Activated naive CD4-positive, alpha-beta T cell treated with anti-CD3 and anti-CD28 coated beads, Interleukin-2, amount 10 ng/mL, durations not matched to agents 7 days and 5 days (primary cell): Measurements from ENCODE around the gene KCNJ15.

Source experiments
- CTCF ChIA-PET: fragments of 350-600 bp; sonication (Branson Sonifier 250); formaldehyde crosslinking; loops from one replicate; lab custom pipeline; 2021; ENCODE audit warnings: antibody characterized with exemption; lab: Charles Lee
- DNase-seq: peaks from one replicate; pipeline ENCODE4 v3.0.0-alpha.2; 2020
- H3K27ac Mint-ChIP-seq: one replicate; pipeline ENCODE4 v1.8.0; 2021; ENCODE audit warnings: mild to moderate bottlenecking, moderate library complexity, mixed read lengths
- H3K27me3 Mint-ChIP-seq: one replicate; pipeline ENCODE4 v1.8.0; 2021; ENCODE audit warnings: mild to moderate bottlenecking, mixed read lengths
- H3K36me3 Mint-ChIP-seq: one replicate; pipeline ENCODE4 v1.8.0; 2021; ENCODE audit warnings: mixed read lengths
- H3K4me1 Mint-ChIP-seq: one replicate; pipeline ENCODE4 v1.8.0; 2021; ENCODE audit warnings: mixed read lengths
- H3K4me3 Mint-ChIP-seq: one replicate; pipeline ENCODE4 v1.8.0; 2021; ENCODE audit warnings: mild to moderate bottlenecking, moderate library complexity, mixed read lengths
- H3K9me3 Mint-ChIP-seq: one replicate; pipeline ENCODE4 v1.8.0; 2021; ENCODE audit warnings: mixed read lengths

Gene KCNJ15

DNA sequence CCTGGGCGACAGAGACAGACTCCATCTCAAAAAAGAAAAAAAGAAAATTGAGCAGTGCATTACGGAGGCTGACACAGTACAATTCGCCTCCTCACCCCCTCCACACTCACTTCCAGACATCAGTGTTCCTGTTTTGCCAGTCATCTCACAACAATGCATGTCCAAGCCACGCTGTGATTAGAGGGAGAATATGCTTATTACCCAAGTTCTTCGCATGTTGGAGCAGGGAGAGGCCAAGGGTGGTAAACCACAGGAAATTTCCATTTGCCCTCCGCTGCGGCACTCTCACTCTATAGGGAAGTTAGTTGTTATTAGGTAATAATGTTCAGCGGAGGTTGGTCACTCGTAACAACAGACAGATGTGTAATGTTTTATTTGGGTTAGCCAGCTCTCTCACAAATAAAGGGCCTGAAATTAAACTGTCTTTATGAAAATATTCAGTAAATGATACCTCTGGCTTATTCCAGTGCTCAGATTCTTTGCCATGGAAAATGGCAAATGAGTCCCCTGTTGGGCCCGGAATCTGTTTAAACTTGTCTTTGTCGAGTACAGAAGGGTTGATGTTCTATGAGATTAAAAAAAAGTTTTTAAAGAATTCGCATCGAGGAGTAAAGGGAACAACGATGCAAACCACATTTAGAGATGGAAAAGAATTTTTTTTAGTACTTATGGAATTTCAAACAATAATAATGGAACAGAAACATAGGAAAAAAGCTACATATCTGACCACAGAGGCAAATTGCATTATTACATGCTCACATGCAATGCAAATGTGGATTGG, 33.1 kb downstream of the KCNJ15 start:
- Mint-ChIP-seq H3K27me3 (no peaks in the 10 kb centered on the region), H3K4me3 (no peak overlapping the region), H3K9me3 (no peaks in the 10 kb centered on the region), H3K4me1 (peaks cover 12% of the 10 kb centered on the region), H3K36me3 (no peaks in the 10 kb centered on the region), H3K27ac (no peak overlapping the region)
- DNase-seq = no peak
- CTCF ChIA-PET = interaction anchor here (3.3 kb wide), 1 partner anchor 62 kb away, joined by 15 read pairs; no protein-coding TSS in a partner anchor

DNA sequence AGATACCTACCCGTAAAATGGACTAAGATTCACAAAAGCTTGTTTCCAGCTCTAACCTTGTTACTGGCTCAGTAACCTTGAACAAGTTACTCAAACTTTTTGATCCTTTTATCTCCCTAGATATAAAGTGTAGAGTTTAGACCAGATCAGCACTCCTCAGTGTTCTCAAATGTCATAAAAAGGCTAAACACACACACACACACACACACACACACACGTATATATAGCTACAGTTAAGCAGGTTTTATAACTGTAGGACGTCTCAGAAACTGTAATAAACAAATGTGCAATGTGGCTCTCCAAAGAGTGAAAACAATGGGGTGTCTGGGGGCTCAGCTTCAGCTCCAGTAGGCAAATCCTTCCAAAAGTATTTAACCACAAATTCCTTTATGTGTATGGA, 34.0 kb downstream of the KCNJ15 start:
- peaks cover 19% of the 10 kb centered on the region for H3K4me1 Mint-ChIP-seq
- CTCF ChIA-PET = interaction anchor here (3.3 kb wide), 1 partner anchor 61 kb away, joined by 15 read pairs; no protein-coding TSS in a partner anchor
- no peaks in the 10 kb centered on the region for H3K36me3 Mint-ChIP-seq
- DNase-seq = no peak
- H3K9me3 Mint-ChIP-seq = no peaks in the 10 kb centered on the region
- H3K27me3 Mint-ChIP-seq = no peaks in the 10 kb centered on the region
- no peak overlapping the region for H3K27ac Mint-ChIP-seq
- H3K4me3 Mint-ChIP-seq = no peak overlapping the region

DNA sequence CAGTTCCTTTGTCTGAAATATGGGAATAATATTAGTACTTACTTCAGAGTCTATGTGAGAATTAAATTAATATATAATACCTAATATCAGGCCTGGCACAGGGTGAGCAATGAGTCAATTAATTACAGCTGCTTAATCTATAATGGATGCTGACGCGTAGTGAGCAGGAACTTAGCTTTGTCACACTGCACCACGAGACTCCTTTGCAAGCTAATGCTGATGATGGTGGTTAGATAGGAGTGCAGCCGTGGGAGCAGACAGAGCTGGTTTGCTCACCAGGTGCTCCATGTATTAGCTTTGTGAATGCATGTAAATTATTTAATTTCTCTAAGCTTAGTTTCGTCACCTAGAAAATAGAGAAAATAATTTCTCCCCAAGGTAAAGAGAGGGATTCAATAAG, 35.1 kb downstream of the KCNJ15 start:
- H3K27me3 Mint-ChIP-seq = no peaks in the 10 kb centered on the region
- no peaks in the 10 kb centered on the region for H3K36me3 Mint-ChIP-seq
- H3K4me3 Mint-ChIP-seq = no peak overlapping the region
- H3K9me3 Mint-ChIP-seq = no peaks in the 10 kb centered on the region
- no peak overlapping the region for H3K27ac Mint-ChIP-seq
- no peak for DNase-seq
- peaks cover 29% of the 10 kb centered on the region for H3K4me1 Mint-ChIP-seq
- CTCF ChIA-PET = interaction anchor here (0.6 to 3.3 kb wide), 3 partner anchors 60 to 322 kb away, joined by 3 to 15 read pairs (median 5); no protein-coding TSS in a partner anchor

DNA sequence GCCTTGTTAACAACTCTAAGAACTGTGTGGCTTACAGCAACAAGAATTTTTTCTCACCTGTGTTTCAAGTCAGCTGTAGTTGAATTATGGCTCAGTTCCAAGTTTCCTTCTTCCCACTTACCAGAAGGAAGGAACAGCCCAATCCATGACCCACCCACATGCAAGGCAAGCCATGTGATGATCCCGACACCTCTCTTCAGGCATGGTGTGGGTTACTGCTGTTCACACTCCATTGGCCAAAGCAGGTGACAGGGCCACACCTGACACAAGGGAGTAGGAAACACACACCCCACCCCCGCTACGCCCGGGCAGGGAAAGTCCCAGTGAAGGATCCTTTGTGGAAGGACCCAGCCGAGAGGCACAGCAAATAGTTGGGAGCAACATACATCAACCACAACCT, 36.3 kb downstream of the KCNJ15 start:
- Mint-ChIP-seq H3K4me3 (no peak overlapping the region), H3K4me1 (peaks cover 31% of the 10 kb centered on the region), H3K36me3 (no peaks in the 10 kb centered on the region), H3K27me3 (no peaks in the 10 kb centered on the region), H3K27ac (no peak overlapping the region), H3K9me3 (no peaks in the 10 kb centered on the region)
- CTCF ChIA-PET = interaction anchor here (1.6 kb wide), 1 partner anchor 63 kb away, joined by 5 read pairs; no protein-coding TSS in a partner anchor
- DNase-seq = no peak

DNA sequence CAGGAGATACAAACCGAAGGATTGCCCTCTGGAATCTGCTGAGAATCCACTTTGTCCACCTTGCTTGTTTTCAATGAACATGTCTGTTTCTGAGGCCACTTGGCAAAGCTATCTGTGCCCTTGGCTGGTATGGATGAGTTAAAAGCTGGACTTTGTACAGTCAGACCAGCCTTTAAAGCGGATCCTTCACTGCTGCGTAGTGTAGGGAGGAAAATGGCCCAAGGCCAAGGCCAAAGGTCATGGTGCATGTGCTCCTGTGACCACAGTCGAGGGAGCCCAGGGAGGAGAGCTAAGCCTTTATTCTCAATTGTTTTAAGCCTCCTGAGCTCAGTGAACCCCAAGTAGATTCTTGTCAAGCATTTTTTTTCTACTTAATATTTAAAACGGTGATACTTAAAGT, 37.0 kb downstream of the KCNJ15 start:
- H3K27me3 Mint-ChIP-seq = no peaks in the 10 kb centered on the region
- no peak for DNase-seq
- no peak overlapping the region for H3K4me3 Mint-ChIP-seq
- H3K27ac Mint-ChIP-seq = no peak overlapping the region
- CTCF ChIA-PET = interaction anchor here (0.8 to 1.1 kb wide), 2 partner anchors 59 to 62 kb away, joined by 3 to 4 read pairs; no protein-coding TSS in a partner anchor
- H3K9me3 Mint-ChIP-seq = no peaks in the 10 kb centered on the region
- no peaks in the 10 kb centered on the region for H3K36me3 Mint-ChIP-seq
- peaks cover 31% of the 10 kb centered on the region for H3K4me1 Mint-ChIP-seq

DNA sequence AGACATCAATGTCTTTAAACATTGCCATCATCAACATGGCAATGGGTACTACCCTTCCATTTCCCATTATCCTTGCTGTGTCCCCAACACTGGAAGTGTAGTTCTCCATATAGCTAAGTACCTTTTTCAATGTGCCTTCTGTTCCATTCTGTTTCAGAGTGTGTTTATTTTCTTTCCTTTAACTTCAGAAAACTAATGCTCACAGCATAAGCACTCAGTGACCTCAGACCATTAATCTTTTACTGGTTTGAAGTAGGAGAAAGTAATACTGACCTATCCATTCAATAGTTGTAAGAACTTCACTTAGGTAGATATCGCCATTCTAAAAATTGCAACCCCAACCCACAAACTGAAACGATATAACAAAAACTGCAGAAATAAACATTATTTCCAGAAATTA, 37.8 kb downstream of the KCNJ15 start:
- Mint-ChIP-seq H3K27ac (no peak overlapping the region), H3K9me3 (no peaks in the 10 kb centered on the region)

DNA sequence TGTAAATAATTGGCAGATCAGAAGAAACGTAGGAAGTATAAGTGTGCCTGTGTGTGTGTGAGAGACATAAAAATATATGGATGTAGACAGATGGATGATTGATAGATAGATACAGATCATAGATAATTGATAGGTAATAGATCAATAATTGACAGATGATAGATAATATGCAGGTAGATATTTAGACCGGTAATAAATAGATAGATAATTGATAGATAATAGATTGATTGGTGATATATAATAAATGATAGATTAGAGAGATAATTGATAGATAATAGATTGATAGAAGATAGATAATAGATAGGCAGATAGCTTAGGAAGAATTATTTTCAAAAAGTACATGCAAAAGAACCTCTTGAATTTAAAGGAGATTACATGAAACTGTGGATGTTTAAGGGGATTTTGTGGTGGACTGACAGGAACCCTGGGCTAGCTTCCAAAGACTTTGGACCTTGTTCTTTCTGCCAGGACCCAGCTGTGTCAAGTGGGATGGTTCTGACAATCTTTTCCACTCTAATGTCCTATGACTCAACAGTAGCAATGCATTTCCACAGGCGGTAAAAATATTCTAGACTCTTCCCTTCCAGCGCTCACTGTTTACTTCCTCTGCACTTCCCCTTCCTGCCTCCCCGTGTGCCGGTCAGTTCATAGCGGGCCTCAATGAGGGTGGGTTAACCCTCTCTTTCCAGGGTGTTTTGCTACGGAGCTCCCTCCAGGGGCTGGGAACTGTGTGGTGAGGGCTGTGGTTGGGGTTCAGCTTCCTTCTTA, 39.4 kb downstream of the KCNJ15 start:
- CTCF ChIA-PET = interaction anchor here (0.8 to 1.6 kb wide), 2 partner anchors 19 to 56 kb away, joined by 3 to 5 read pairs; no protein-coding TSS in a partner anchor
- Mint-ChIP-seq H3K27me3 (no peaks in the 10 kb centered on the region), H3K9me3 (no peaks in the 10 kb centered on the region), H3K4me1 (peaks cover 53% of the 10 kb centered on the region), H3K27ac (no peak overlapping the region), H3K36me3 (no peaks in the 10 kb centered on the region), H3K4me3 (no peak overlapping the region)
- DNase-seq = no peak

More for the DNA sequence above, 37.8 kb downstream of the KCNJ15 start:
- H3K4me1 Mint-ChIP-seq = peaks cover 37% of the 10 kb centered on the region
- no peak for DNase-seq
- CTCF ChIA-PET = interaction anchor here (1.1 kb wide), 1 partner anchor 61 kb away, joined by 4 read pairs; no protein-coding TSS in a partner anchor
- no peak overlapping the region for H3K4me3 Mint-ChIP-seq
- H3K27me3 Mint-ChIP-seq = no peaks in the 10 kb centered on the region
- H3K36me3 Mint-ChIP-seq = no peaks in the 10 kb centered on the region

DNA sequence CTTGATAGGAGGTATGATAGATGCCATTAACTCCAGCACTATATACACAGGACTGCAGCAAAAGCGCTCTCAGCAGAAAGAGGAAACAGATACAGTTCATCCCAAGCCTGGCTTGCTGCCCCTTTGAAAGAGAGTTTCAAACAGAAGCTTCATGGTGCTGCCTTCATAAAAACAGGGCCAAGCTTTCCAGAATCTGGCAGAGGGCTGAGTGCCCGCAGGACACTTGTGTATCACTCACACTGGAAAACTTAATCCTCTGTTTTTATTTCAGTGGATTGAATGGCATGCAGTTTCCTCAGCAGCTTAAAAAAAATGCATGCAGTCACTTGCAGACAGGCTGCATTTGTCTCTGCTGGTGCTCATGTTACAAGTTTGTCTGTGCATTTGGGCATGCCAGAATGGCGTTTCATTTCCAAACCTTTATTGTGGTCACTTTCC, 40.4 kb downstream of the KCNJ15 start:
- no peak for DNase-seq
- no peak overlapping the region for H3K4me3 Mint-ChIP-seq

DNA sequence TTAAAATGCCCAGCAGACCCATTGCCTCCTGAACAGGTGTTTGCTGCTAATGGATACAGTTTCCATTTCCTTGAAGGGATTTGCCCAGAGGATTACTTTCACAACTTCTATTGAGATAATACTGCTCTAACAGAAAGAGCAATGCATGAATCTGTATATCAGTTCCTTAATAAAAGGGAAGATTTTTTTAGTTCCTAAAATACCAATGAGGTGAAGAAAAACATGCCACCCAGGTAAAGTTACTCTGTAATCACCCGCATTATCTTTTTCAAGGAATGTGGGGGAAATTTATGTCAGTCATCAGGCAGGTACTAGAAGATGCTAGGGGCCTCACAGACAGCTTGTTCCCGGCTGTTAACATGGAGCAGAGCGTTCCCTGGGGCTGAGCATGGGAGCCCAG, 41.1 kb downstream of the KCNJ15 start:
- no peak for DNase-seq
- no peak overlapping the region for H3K4me3 Mint-ChIP-seq
- CTCF ChIA-PET = no interaction called here
- H3K9me3 Mint-ChIP-seq = no peaks in the 10 kb centered on the region
- no peak overlapping the region for H3K27ac Mint-ChIP-seq
- no peaks in the 10 kb centered on the region for H3K36me3 Mint-ChIP-seq
- H3K27me3 Mint-ChIP-seq = no peaks in the 10 kb centered on the region
- peaks cover 62% of the 10 kb centered on the region for H3K4me1 Mint-ChIP-seq

More for the DNA sequence above, 40.4 kb downstream of the KCNJ15 start:
- no peaks in the 10 kb centered on the region for H3K27me3 Mint-ChIP-seq
- no peak overlapping the region for H3K27ac Mint-ChIP-seq
- H3K36me3 Mint-ChIP-seq = no peaks in the 10 kb centered on the region
- CTCF ChIA-PET = interaction anchor here (1.6 kb wide), 1 partner anchor 55 kb away, joined by 5 read pairs; no protein-coding TSS in a partner anchor
- H3K4me1 Mint-ChIP-seq = peaks cover 62% of the 10 kb centered on the region
- H3K9me3 Mint-ChIP-seq = no peaks in the 10 kb centered on the region

DNA sequence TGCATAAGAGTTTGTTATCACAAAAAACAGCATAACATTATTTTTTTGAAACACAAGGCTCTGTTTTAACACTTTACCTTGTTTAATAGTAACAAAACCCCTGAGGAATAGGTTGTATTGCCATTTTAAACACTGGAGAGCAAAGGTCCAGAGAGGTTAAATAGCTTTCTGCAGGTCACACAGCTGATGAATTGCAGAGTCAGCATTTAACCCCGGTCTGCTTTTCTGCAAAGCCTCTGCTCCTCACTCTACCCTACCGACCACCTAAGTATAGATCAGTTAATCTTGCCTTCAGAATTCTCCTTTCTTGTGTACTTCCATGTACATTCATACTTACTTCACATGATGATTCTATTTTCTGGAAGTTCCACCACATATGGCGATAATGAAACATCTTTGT, 42.0 kb downstream of the KCNJ15 start:
- CTCF ChIA-PET = no interaction called here
- Mint-ChIP-seq H3K4me1 (peaks cover 60% of the 10 kb centered on the region), H3K36me3 (no peaks in the 10 kb centered on the region), H3K27me3 (no peaks in the 10 kb centered on the region), H3K27ac (no peak overlapping the region), H3K4me3 (no peak overlapping the region), H3K9me3 (no peaks in the 10 kb centered on the region)
- DNase-seq = no peak

DNA sequence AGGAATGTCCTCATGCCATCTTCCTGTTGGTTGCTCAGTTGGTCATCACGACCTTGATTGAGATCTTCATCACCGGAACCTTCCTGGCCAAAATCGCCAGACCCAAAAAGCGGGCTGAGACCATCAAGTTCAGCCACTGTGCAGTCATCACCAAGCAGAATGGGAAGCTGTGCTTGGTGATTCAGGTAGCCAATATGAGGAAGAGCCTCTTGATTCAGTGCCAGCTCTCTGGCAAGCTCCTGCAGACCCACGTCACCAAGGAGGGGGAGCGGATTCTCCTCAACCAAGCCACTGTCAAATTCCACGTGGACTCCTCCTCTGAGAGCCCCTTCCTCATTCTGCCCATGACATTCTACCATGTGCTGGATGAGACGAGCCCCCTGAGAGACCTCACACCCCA, 42.9 kb downstream of the KCNJ15 start:
- DNase-seq = no peak
- Mint-ChIP-seq H3K4me1 (peaks cover 51% of the 10 kb centered on the region), H3K27ac (peak overlapping the region; percentile 88), H3K4me3 (peak overlapping the region; percentile 53), H3K36me3 (peaks cover 2% of the 10 kb centered on the region), H3K27me3 (no peaks in the 10 kb centered on the region), H3K9me3 (no peaks in the 10 kb centered on the region)
- CTCF ChIA-PET = interaction anchor here (2.4 kb wide), 1 partner anchor 52 kb away, joined by 18 read pairs; no protein-coding TSS in a partner anchor

DNA sequence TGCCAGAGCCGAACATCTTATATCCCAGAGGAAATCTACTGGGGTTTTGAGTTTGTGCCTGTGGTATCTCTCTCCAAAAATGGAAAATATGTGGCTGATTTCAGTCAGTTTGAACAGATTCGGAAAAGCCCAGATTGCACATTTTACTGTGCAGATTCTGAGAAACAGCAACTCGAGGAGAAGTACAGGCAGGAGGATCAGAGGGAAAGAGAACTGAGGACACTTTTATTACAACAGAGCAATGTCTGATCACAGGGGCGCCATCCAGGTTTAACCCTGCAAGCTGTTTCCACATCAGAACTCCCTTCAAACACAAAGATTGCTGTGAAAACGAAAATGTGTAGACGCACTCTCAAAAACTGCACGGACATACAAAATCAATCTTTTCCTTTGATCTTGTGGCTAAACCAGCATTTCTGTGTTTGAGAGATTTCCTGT, 43.4 kb downstream of the KCNJ15 start:
- Mint-ChIP-seq H3K27me3 (no peaks in the 10 kb centered on the region), H3K9me3 (no peaks in the 10 kb centered on the region), H3K4me1 (peaks cover 49% of the 10 kb centered on the region), H3K36me3 (peaks cover 2% of the 10 kb centered on the region), H3K4me3 (peak overlapping the region; percentile 53), H3K27ac (peak overlapping the region; percentile 88)
- CTCF ChIA-PET = interaction anchor here (2.4 kb wide), 1 partner anchor 52 kb away, joined by 18 read pairs; no protein-coding TSS in a partner anchor
- DNase-seq = peak; percentile 36

DNA sequence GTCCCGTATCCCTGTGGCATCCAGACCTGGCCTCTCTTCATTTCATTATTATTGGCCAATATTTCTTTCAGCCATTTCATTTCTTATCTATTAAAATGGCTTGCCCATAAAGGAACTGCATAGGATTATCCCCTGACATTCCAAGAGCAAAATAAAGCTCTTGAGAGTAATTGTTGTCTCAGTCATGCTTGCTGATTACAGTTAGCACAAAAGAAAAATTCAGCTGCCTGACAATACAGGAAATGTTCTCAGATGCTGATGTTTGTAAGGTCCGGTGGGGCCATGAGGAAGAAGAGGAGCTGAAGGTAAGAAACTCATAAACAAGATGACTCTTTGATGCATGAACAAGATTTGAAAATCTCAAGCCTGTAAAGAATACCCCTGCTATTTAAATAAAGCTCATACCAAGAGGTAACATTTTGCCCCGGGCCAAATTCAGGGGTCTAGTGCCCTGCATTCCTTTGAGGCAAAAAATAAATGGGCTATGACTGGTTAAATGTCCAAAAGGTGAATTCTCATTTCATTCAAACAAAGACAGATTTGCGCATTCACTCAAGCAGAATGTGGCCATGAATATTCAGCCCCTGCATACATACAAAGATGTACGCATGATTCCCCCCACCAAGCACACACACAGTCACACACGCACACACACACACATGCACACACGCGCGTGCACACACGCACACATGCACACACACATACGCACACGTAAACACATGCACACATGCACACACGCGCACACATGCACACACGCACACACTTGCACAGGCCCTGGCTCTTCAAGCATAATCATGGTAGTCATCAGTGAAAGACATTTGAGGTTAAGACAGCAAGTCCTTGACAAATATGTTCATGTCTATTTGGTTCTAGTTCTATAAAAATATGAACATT, 44.8 kb downstream of the KCNJ15 start:
- Mint-ChIP-seq H3K27me3 (no peaks in the 10 kb centered on the region), H3K36me3 (peaks cover 2% of the 10 kb centered on the region), H3K27ac (no peak overlapping the region), H3K4me3 (no peak overlapping the region), H3K4me1 (peaks cover 46% of the 10 kb centered on the region), H3K9me3 (no peaks in the 10 kb centered on the region)
- CTCF ChIA-PET = interaction anchor here (1.0 to 2.4 kb wide), 2 partner anchors 51 to 83 kb away, joined by 3 to 18 read pairs; no protein-coding TSS in a partner anchor
- DNase-seq = no peak
